Sigmoid colon (tissue), 4 donors: ENCODE data around the gene SCOC.

ENCODE experiments used
- CTCF ChIP-seq, 4 experiments: fragments of 450-650 bp in 3 of 4; fragments of 200-600 bp in 1 of 4; IDR thresholded peaks; one replicate each; pipeline ENCODE4 v1.5.1; 2016 to 2019; ENCODE audit warnings: antibody characterized with exemption in 4 of 4, mild to moderate bottlenecking in 3 of 4, moderate library complexity in 2 of 4
- EP300 ChIP-seq, 4 donors: sonication (generic); formaldehyde crosslinking; IDR thresholded peaks; one replicate each; pipeline ENCODE4 v1.6.1; 2017; ENCODE audit warnings: antibody characterized with exemption in 4 of 4
- POLR2A ChIP-seq, 2 donors: fragments of 450-650 bp; IDR thresholded peaks; one replicate each; pipeline ENCODE4 v1.6.1; 2016; ENCODE audit warnings: antibody characterized with exemption in 2 of 2, mild to moderate bottlenecking in 2 of 2, moderate library complexity in 2 of 2

- TF ChIP-seq EP300 (IDR thresholded peaks at IDR 0.05) (no peak), CTCF (IDR thresholded peaks at IDR 0.05) (peak; percentile 16 to 78 (median 54)), POLR2A (IDR thresholded peaks at IDR 0.05) (no peak)
Observed at GRCh38 chr4:140359562-140360427, 13.7 kb upstream of the SCOC start.
